Forelimb muscle (tissue), 1 donor: Measurements from ENCODE around the gene DCPS. TPM values are rescaled to one million over a fixed set of nuclear protein-coding genes. Genes with fewer than 3 reads are reported as not detected.
"Not testable (repeated sequence)": the region's sequence is repeated elsewhere in the genome, so short reads cannot be mapped to it uniquely, and the experiment has no call there.

Source experiments
- DNase-seq: peaks from one replicate; pipeline ENCODE4 v3.0.0-alpha.2; 2013; ENCODE audit warnings: low read depth
- polyA plus RNA-seq: library from polyadenylated mRNA; unstranded; fragments of 120-200 nt; gene quantifications from one replicate; pipeline ENCODE4 v1.2.1, GENCODE V29; 2013; ENCODE audit not compliant: insufficient read length

The DCPS gene
- polyA plus RNA-seq, 1 donor: 19.1 TPM

GRCh38 chr11:126383339-126384335 is 79.8 kb downstream of the DCPS start:
- no peak for DNase-seq

GRCh38 chr11:126384449-126385070 is 80.7 kb downstream of the DCPS start:
- DNase-seq: no peak

- DNase-seq: no peak
These were observed 82.3 kb downstream of the DCPS start for GRCh38 chr11:126385991-126386728.

- DNase-seq: not testable (repeated sequence)
These were observed 82.8 kb downstream of the DCPS start for GRCh38 chr11:126386729-126387071.

GRCh38 chr11:126387857-126388256 is 84.0 kb downstream of the DCPS start:
- DNase-seq: no peak

GRCh38 chr11:126390272-126390867 is 86.5 kb downstream of the DCPS start:
- no peak for DNase-seq

GRCh38 chr11:126391286-126391954 is 87.6 kb downstream of the DCPS start:
- no peak for DNase-seq

- no peak for DNase-seq
These were observed 88.2 kb downstream of the DCPS start for GRCh38 chr11:126391970-126392632.

GRCh38 chr11:126392633-126393013 is 88.8 kb downstream of the DCPS start:
- DNase-seq: no peak

GRCh38 chr11:126393143-126393542 is 89.3 kb downstream of the DCPS start:
- no peak for DNase-seq

GRCh38 chr11:126394036-126394435 is 90.2 kb downstream of the DCPS start:
- DNase-seq: no peak

GRCh38 chr11:126394634-126395072 is 90.8 kb downstream of the DCPS start:
- DNase-seq: not testable (repeated sequence)

Other genes with a start within 250 kb of the DCPS start
- gene CDON, start 241.2 kb upstream of the DCPS start, polyA plus RNA-seq: 24.4 TPM
- gene RPUSD4, start 92.4 kb upstream of the DCPS start, polyA plus RNA-seq: 55.6 TPM
- gene FAM118B, start 92.3 kb upstream of the DCPS start, polyA plus RNA-seq: 19.8 TPM
- gene SRPRA, start 35.2 kb upstream of the DCPS start, polyA plus RNA-seq: 56.5 TPM
- gene FOXRED1, start 34.9 kb upstream of the DCPS start, polyA plus RNA-seq: 28.0 TPM
- 9.2 TPM for gene TIRAP, start 21.0 kb upstream of the DCPS start, polyA plus RNA-seq
- 27.2 TPM for gene ST3GAL4, start 51.6 kb downstream of the DCPS start, polyA plus RNA-seq